Esophagus squamous epithelium (tissue), 4 donors: ENCODE results near the gene GABRA4.

Experiments used
- POLR2A ChIP-seq, 4 donors: fragments of 450-650 bp; IDR thresholded peaks; one replicate each; pipeline ENCODE4 v1.6.1; 2017; ENCODE audit warnings: antibody characterized with exemption in 4 of 4, mild to moderate bottlenecking in 4 of 4, moderate library complexity in 3 of 4
- TF ChIP-seq, protein P1 (sequence below), 6 experiments: fragments of 450-650 bp in 4 of 6; fragments of 200-600 bp in 2 of 6; sonication (generic) in 2 of 6; IDR thresholded peaks; one replicate each; pipeline ENCODE4 v1.5.1; 2016 to 2019; ENCODE audit warnings: antibody characterized with exemption in 6 of 6, mild to moderate bottlenecking in 4 of 6, moderate library complexity in 4 of 6

DNA sequence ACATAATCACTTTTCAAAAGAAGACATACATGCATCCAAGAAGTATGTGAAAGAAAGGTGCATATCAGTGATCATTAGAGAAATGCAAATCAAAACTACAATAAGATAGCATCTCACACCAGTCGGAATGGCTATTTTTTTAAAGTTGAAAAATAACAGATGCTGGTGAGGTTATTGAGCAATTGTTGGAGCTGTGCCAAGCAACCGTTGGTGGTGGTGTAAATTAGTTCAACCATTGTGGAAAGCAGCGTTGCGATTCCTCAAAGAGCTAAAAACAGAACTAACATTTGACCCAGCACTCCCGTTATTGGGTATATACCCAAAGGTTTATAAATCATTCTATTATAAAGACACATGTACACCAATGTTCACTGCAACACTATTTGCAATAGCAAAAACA is 98.6 kb downstream of the GABRA4 start:
- TF ChIP-seq POLR2A (IDR thresholded peaks at IDR 0.05): no peak
- TF ChIP-seq, protein P1, sequence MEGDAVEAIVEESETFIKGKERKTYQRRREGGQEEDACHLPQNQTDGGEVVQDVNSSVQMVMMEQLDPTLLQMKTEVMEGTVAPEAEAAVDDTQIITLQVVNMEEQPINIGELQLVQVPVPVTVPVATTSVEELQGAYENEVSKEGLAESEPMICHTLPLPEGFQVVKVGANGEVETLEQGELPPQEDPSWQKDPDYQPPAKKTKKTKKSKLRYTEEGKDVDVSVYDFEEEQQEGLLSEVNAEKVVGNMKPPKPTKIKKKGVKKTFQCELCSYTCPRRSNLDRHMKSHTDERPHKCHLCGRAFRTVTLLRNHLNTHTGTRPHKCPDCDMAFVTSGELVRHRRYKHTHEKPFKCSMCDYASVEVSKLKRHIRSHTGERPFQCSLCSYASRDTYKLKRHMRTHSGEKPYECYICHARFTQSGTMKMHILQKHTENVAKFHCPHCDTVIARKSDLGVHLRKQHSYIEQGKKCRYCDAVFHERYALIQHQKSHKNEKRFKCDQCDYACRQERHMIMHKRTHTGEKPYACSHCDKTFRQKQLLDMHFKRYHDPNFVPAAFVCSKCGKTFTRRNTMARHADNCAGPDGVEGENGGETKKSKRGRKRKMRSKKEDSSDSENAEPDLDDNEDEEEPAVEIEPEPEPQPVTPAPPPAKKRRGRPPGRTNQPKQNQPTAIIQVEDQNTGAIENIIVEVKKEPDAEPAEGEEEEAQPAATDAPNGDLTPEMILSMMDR (IDR thresholded peaks at IDR 0.05): no peak
